OCI-LY1 (cell line): ENCODE measurements around the gene MADD.

Source experiments
- CTCF ChIP-seq: fragments of 200-600 bp; sonication (generic), shearing (Covaris generic); IDR thresholded peaks from 2 replicates; pipeline ENCODE4 v1.5.1; 2017; ENCODE audit warnings: mild to moderate bottlenecking, antibody characterized with exemption, low read length, moderate library complexity, mixed read lengths
- EZH2 ChIP-seq: fragments of 200-600 bp; sonication (generic), shearing (Covaris generic); IDR thresholded peaks from 2 replicates; pipeline ENCODE4 v1.8.0; 2017; ENCODE audit warnings: borderline replicate concordance, mixed run types, mild to moderate bottlenecking, antibody characterized with exemption, low read length, moderate library complexity, mixed read lengths

GRCh38 chr11:47378010-47378835 lies 108.3 kb downstream of the MADD start, which contains the start of gene SPI1:
- TF ChIP-seq CTCF (no peak), EZH2 (no peak)
